ENCODE measurements around the gene SLC24A3.

The SLC24A3 gene

DNA sequence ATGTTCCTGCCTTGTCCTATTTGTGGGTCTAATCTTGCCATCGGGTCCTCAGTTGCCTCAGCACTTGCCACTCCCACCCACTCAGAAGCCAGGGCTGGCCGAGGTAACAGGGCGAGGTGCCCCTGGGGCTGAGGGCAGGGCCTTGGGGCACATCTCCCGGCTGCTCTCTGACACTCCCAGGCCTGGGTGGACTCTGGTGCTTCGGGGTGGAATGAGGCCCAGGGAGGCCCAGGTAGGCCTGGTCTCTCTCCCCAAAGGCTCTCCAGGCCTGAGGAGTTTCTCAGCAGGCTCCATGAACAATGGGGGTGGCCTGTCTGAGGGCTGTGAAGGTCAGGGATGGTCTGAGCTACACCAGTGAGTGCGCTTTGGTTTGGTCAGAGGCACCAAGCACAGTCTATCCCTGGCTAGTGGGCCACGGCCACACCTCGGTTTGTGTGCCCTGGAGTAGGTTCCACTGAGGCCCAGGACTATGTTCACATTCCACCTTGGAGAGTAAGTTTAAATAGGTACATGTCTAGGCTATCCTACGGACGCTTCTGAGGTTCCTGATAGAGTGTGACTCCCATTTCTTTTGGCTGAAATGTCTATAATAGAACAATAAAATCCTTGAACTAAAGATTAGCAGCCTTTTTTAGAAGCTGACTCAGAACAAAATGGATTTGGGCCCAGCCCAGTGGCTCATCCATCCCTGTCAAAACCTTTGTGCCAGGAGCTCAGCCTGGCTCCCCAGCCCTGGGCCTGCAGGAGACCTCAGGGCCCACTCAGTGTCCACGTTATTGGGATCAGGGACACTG, 78.8 kb downstream of the SLC24A3 start:
- intact Hi-C loops (cut with micrococcal nuclease), result no loop called here
- H3K36me3 Mint-ChIP-seq (ENCODE audit: low read depth), result no peaks in the 10 kb centered on the region
- no peaks in the 10 kb centered on the region for H3K9me3 Mint-ChIP-seq

DNA sequence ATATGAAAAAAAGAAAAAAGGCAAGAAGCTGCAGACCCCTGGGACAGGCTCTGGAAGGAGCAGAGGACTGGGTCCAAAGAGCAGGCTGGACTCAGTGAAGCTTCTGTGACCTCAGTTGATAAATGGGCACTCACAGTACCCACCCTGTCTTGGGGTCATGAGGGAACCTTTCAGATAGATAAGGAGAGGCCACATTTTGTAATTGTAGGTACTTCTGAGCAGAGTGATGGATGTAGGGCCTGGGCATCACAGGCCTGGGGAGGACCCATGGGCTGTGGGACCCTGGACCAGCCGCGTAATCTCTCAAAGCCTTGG, 79.3 kb downstream of the SLC24A3 start:
- peaks cover 6% of the 10 kb centered on the region for H3K4me1 Mint-ChIP-seq (ENCODE audit: low read depth)
- H3K4me3 Mint-ChIP-seq, result no peak overlapping the region
- H3K9me3 Mint-ChIP-seq, result no peaks in the 10 kb centered on the region
- no peak overlapping the region for H3K27ac Mint-ChIP-seq
- intact Hi-C loops (cut with micrococcal nuclease), result no loop called here
- H3K27me3 Mint-ChIP-seq, result no peaks in the 10 kb centered on the region
- no peaks in the 10 kb centered on the region for H3K36me3 Mint-ChIP-seq (ENCODE audit: low read depth)

More for the DNA sequence above, 78.8 kb downstream of the SLC24A3 start:
- Mint-ChIP-seq H3K4me1 (ENCODE audit: low read depth) (peaks cover 6% of the 10 kb centered on the region), H3K27me3 (no peaks in the 10 kb centered on the region), H3K4me3 (no peak overlapping the region), H3K27ac (no peak overlapping the region)

DNA sequence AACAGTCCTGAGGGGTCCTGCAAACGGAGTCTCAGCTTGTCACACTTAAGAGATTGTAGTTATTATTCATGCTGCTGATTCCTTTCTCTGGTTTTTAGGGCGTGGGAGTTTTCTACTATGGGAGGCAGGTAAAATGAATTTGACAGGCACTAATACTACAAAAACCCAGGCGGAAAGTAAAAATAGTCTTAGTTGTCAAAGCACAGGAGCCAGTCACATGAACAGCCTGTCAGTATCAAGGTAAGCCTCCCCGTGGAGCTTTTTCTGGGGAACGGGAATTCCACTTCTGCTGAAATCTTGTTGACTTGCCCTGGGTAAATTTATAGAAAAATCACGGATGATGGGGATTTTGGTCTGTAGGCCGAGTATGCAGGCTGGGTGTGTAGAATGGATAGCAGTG, 79.8 kb downstream of the SLC24A3 start:
- Mint-ChIP-seq H3K9me3 (no peaks in the 10 kb centered on the region), H3K4me3 (no peak overlapping the region), H3K36me3 (ENCODE audit: low read depth) (no peaks in the 10 kb centered on the region), H3K27ac (no peak overlapping the region), H3K27me3 (no peaks in the 10 kb centered on the region), H3K4me1 (ENCODE audit: low read depth) (peaks cover 6% of the 10 kb centered on the region)
- intact Hi-C loops (cut with micrococcal nuclease), result no loop called here

DNA sequence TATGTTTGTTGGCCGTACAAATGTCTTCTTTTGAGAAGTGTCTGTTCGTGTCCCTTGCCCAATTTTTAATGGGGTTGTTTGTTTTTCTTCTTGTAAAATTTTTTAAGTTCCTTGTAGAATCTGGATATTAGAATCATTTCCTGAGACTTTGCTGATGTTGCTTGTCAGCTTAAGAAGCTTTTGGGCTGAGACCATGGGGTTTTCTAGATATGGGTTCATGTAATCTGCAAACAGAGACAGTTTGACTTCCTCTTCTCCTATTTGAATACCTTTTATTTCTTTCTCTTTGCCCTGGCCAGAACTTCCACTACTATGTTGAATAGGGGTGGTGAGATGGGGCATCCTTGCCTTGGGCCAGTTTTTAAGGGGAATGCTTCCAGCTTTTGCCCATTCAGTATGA, 82.6 kb downstream of the SLC24A3 start:
- H3K4me1 Mint-ChIP-seq (ENCODE audit: low read depth), result peaks cover 19% of the 10 kb centered on the region
- no peaks in the 10 kb centered on the region for H3K27me3 Mint-ChIP-seq
- H3K9me3 Mint-ChIP-seq, result peaks cover 3% of the 10 kb centered on the region
- no peak overlapping the region for H3K4me3 Mint-ChIP-seq
- no peaks in the 10 kb centered on the region for H3K36me3 Mint-ChIP-seq (ENCODE audit: low read depth)
- H3K27ac Mint-ChIP-seq, result no peak overlapping the region
- intact Hi-C loops (cut with micrococcal nuclease), result no loop called here

DNA sequence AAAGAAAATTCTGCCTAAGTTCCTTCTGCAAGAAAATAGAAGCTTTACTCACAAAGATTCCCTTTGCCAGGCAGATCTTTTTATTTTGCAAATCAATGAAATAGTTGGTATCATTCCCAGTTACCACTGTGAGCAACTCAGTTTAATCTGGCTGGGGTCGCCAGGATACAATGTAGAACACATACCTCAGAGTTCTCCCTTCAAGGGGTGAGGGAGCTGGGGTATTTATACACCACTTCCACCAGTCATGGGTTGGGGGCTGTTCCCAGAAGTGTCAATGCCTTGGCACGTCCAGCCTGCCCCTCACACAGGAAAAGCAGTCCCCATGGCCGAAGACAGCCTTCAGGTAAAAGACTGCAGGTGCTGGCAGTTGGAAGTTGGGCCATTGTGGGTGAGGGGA, 86.2 kb downstream of the SLC24A3 start:
- H3K4me1 Mint-ChIP-seq (ENCODE audit: low read depth), result peaks cover 19% of the 10 kb centered on the region
- H3K27ac Mint-ChIP-seq, result no peak overlapping the region
- no peaks in the 10 kb centered on the region for H3K36me3 Mint-ChIP-seq (ENCODE audit: low read depth)
- H3K4me3 Mint-ChIP-seq, result no peak overlapping the region
- H3K27me3 Mint-ChIP-seq, result no peaks in the 10 kb centered on the region
- peaks cover 8% of the 10 kb centered on the region for H3K9me3 Mint-ChIP-seq
- intact Hi-C loops (cut with micrococcal nuclease), result no loop called here

DNA sequence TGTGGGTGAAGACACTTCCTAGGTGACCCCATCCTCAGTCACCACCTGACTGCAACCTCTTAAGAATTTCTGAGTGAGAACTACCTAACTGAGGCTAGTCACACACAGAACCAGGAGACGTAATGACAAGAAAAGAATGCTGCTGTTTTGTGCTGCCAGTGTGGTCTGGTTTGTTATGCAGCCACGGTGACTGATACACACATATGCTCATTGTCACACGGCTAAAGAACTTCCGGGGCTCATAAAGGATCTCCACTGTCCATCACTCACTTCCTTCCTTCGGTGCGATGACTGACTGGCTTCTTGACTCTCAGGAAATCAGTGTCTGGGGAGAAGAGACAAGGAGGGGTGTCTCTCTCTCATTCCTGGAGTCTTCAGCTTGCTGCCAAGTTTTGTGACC, 88.0 kb downstream of the SLC24A3 start:
- Mint-ChIP-seq H3K27ac (no peak overlapping the region), H3K4me1 (ENCODE audit: low read depth) (peaks cover 26% of the 10 kb centered on the region), H3K27me3 (no peaks in the 10 kb centered on the region), H3K9me3 (peaks cover 8% of the 10 kb centered on the region), H3K36me3 (ENCODE audit: low read depth) (no peaks in the 10 kb centered on the region), H3K4me3 (no peak overlapping the region)
- intact Hi-C loops (cut with micrococcal nuclease), result no loop called here

DNA sequence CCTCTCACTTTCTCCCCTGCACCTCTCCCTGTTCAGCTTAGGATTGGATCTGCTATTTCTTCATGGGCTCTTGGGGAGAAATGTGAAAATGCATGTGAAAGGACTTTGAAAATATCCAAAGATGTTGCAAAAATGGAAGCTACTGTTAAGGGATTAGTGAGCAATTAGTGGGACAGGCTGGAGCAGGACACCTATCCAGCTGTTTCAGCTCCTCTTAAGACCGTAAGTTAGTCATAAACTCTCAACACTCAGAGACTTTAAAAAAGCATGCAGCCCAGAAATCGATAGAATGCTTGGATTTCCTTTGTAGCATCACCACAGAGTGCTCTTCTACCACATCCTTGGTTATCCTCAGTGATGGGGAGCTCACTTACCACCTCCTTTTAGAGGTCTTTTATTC, 88.7 kb downstream of the SLC24A3 start:
- no peak overlapping the region for H3K4me3 Mint-ChIP-seq
- H3K36me3 Mint-ChIP-seq (ENCODE audit: low read depth), result no peaks in the 10 kb centered on the region
- intact Hi-C loops (cut with micrococcal nuclease), result no loop called here
- peaks cover 26% of the 10 kb centered on the region for H3K4me1 Mint-ChIP-seq (ENCODE audit: low read depth)
- no peaks in the 10 kb centered on the region for H3K27me3 Mint-ChIP-seq
- no peak overlapping the region for H3K27ac Mint-ChIP-seq
- peaks cover 8% of the 10 kb centered on the region for H3K9me3 Mint-ChIP-seq

DNA sequence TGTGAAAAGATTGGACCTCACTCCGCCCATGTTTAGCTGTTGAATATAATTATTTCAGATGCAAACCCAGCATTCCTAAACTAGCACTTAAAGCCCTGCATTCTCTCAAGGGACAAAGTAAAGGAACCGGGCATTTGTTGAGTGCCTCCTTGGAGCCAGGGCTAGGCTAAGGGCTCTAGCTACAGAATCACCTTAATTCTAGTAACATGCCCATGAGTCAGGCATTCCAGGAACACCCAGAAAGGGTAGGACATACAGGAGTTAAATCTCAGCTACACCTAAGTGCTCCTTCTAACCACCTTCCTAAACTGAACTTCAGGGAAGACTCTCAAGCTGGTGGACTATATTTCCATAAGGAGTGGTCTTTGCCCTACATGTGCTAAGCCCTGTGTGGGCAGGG, 89.4 kb downstream of the SLC24A3 start:
- intact Hi-C loops (cut with micrococcal nuclease), result no loop called here
- H3K27me3 Mint-ChIP-seq, result no peaks in the 10 kb centered on the region

DNA sequence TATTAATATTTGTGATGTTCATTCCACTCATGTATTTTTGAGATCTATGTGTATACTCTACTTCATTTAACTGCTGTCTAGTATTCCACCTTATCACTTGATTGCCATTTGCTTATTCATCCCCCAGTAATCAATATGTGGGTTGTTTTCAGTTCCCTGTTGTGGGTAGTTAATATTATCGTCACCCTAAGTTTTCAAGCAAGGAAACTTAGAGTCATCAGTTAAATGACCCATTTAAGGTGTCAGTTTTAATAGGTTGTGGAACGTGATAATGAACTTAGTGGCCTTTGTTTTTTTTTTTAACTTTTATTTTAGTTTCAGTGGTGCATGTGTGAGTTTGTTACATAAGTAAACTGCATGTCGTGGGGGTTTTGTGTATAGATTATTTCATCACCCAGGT, 90.3 kb downstream of the SLC24A3 start:
- H3K4me1 Mint-ChIP-seq (ENCODE audit: low read depth), result peaks cover 23% of the 10 kb centered on the region
- peaks cover 8% of the 10 kb centered on the region for H3K9me3 Mint-ChIP-seq
- no peak overlapping the region for H3K27ac Mint-ChIP-seq
- H3K36me3 Mint-ChIP-seq (ENCODE audit: low read depth), result no peaks in the 10 kb centered on the region
- intact Hi-C loops (cut with micrococcal nuclease), result no loop called here
- H3K27me3 Mint-ChIP-seq, result no peaks in the 10 kb centered on the region
- H3K4me3 Mint-ChIP-seq, result no peak overlapping the region

More for the DNA sequence above, 89.4 kb downstream of the SLC24A3 start:
- Mint-ChIP-seq H3K36me3 (ENCODE audit: low read depth) (no peaks in the 10 kb centered on the region), H3K9me3 (peaks cover 8% of the 10 kb centered on the region), H3K4me1 (ENCODE audit: low read depth) (peaks cover 26% of the 10 kb centered on the region), H3K4me3 (no peak overlapping the region), H3K27ac (no peak overlapping the region)

DNA sequence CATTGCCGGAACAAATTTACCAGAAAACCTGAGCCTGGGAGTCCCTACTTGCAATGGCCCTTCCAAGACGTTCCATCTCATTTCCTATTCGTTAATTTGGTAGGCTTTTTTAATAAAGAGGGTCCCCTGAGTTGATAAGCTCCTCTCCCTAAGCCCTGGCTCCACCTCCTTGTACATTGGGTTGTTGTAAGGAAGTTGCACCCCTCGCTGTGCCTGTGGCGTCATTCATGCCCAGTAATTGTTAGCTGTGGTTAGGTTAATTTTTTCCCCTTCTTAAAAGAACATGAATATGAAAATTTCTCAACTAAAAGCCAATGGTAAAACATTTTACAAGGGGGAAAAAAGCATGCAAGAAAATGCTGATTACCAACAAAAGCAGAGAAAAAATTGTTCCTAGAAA, 91.9 kb downstream of the SLC24A3 start:
- H3K4me3 Mint-ChIP-seq, result no peak overlapping the region
- H3K4me1 Mint-ChIP-seq (ENCODE audit: low read depth), result peaks cover 26% of the 10 kb centered on the region
- H3K9me3 Mint-ChIP-seq, result peaks cover 8% of the 10 kb centered on the region
- no peak overlapping the region for H3K27ac Mint-ChIP-seq
- intact Hi-C loops (cut with micrococcal nuclease), result no loop called here
- H3K27me3 Mint-ChIP-seq, result no peaks in the 10 kb centered on the region
- no peaks in the 10 kb centered on the region for H3K36me3 Mint-ChIP-seq (ENCODE audit: low read depth)

DNA sequence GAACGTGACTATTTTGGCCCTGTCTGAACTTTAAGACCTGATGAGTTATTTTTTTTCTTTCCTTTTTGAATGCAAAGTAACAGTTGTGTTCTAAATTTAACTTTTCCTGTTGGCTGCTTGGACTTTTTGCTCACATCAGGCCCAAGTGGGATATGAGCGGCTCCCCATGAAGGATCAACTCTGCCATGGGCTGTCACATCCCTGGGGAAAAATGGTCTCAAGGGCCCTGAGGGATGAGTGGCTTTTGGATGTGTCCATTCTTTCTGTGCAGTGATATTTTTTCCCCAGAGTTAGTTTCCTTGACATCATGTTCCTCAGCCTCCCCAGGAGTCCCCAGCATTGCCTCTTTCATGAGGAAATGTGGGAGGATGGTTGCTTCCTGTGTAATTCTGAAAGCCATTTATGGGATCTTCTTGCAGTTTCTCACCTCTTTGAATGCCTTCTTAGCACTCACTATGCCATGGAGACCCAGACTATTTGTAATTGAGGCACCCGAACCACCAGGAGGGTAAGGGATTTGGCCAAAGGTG, 92.5 kb downstream of the SLC24A3 start:
- no peak overlapping the region for H3K4me3 Mint-ChIP-seq
- H3K27me3 Mint-ChIP-seq, result no peaks in the 10 kb centered on the region
- H3K4me1 Mint-ChIP-seq (ENCODE audit: low read depth), result peaks cover 26% of the 10 kb centered on the region
- intact Hi-C loops (cut with micrococcal nuclease), result no loop called here
- H3K27ac Mint-ChIP-seq, result no peak overlapping the region
- no peaks in the 10 kb centered on the region for H3K36me3 Mint-ChIP-seq (ENCODE audit: low read depth)
- peaks cover 6% of the 10 kb centered on the region for H3K9me3 Mint-ChIP-seq

DNA sequence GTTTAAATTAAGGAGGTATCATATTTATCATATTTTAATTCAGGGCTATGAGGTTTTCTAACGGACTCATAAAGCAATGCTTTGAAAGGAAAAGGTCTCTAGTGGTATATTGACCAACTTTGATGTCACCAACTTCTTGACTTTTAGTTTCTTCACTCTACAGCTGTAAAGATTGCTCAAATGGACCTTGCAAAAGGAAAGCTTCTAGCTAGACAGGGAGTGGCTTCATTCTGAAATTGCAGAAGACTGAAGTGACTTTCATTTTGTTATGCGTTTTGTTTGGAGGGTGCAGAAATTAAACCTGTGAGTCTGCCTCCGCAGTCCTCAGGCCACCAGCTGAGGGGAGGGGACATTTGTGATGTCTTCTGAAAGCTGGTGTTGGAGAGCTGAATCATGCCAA, 95.7 kb downstream of the SLC24A3 start:
- Mint-ChIP-seq H3K4me1 (ENCODE audit: low read depth) (peaks cover 26% of the 10 kb centered on the region), H3K36me3 (ENCODE audit: low read depth) (no peaks in the 10 kb centered on the region), H3K27ac (no peak overlapping the region), H3K4me3 (no peak overlapping the region), H3K9me3 (no peaks in the 10 kb centered on the region), H3K27me3 (no peaks in the 10 kb centered on the region)
- intact Hi-C loops (cut with micrococcal nuclease), result no loop called here

DNA sequence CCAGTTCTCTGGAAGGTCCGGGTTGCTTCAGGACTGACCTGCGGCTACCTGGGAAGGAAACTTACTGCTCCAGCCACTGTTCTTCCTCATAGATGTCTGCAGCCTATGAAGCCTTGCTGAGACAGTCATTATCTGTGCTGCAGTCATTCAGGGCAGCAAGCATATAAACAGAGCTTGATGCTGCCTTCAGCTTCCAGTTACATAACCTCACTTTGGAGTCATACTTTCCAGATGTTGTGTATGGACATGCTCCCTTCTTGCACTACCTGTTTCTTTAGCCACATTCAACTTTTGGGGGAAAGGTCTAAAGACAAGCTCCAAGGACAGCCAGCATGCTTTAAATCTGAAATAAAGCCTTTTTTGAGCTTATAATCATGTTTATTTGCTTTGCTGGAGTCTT, 98.1 kb downstream of the SLC24A3 start:
- Mint-ChIP-seq H3K36me3 (ENCODE audit: low read depth) (no peaks in the 10 kb centered on the region), H3K27me3 (no peaks in the 10 kb centered on the region), H3K9me3 (no peaks in the 10 kb centered on the region), H3K27ac (no peak overlapping the region), H3K4me1 (ENCODE audit: low read depth) (peaks cover 12% of the 10 kb centered on the region), H3K4me3 (no peak overlapping the region)
- intact Hi-C loops (cut with micrococcal nuclease), result no loop called here

DNA sequence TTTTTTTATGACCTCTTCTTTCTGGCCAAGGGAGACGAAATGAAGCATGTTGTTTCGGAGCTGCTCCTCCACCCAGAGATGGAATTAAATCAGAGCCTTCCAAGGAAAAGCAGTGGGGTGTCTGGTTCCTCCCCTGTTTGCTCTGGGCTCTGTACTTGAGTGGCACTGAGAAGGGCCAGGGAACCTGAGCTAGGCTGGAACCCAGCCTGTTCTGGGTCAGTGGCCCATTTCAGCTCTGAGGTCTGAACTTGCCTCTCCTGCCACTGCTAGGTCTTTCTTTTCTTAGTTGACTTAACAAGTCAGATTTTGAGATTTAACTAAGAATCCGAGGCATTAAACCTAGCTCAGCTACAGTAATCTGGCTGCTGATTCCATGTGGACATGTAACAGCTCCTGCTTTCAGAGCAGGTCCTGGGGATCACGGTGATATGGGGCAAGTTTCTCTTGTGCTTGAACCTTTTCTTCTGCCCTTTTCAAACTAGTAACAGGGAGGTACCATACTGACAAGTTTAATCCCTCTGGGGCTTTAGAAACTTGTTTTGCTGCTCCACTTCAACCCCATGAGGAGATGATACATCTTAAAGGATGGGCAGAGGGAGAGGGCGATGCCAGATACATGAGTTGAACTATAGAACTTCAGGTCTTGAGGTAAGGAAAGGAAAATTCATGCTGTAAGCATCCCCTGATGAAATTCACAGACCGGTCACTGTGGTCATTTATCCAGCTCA, 101.1 kb downstream of the SLC24A3 start:
- Mint-ChIP-seq H3K27ac (no peak overlapping the region), H3K27me3 (no peaks in the 10 kb centered on the region), H3K4me1 (ENCODE audit: low read depth) (peaks cover 16% of the 10 kb centered on the region), H3K9me3 (no peaks in the 10 kb centered on the region), H3K4me3 (no peak overlapping the region), H3K36me3 (ENCODE audit: low read depth) (no peaks in the 10 kb centered on the region)
- intact Hi-C loops (cut with micrococcal nuclease), result no loop called here

Data from dendritic cell treated with granulocyte-macrophage colony-stimulating factor and Interleukin-4, amounts not matched to agents 40 ng/mL and 50 ng/mL, for 4 days (primary cell).